SW480 (cell line): ENCODE measurements around the gene SLC22A1.
A peak's percentile ranks its signal among the peaks of the same experiment; 100 is the strongest.

Source experiments
- DNase-seq: peaks from one replicate; pipeline ENCODE4 v3.0.0-alpha.2; 2016; ENCODE audit warnings: low spot score

SLC22A1 gene

DNA sequence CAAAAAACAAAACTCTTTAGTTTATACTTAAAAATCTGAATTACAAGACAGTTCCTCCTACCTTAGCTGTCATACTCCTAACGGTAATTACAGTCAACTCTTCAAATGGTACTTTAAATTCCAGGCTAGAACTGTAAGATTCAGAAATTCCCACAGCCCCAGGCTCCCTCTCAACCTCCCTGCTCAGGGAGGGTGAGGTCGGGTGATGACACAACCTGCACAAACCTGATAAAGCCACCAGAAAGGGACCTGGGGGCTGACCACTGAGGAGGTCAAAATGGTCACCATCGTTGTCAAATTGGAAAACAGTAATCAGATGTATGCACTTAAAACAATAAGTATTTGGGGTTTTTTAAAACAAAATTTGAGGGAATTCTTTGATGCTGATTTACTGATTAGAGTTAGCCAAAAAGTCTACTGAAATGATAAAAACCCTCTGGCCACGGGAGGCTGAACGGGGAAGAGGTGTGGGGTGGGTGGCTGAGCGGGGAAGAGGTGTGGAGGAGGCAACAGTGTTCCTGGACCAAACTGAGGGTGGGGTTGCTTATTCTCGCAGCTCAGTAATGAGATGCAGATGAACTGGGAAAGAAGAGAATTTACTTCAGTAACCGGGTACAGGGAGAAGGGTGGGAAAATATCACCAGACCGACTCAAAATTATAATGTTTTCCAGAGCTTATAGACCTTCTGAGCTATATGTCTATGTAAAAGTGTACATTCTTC, 52.4 kb downstream of the SLC22A1 start:
- no peak for DNase-seq

DNA sequence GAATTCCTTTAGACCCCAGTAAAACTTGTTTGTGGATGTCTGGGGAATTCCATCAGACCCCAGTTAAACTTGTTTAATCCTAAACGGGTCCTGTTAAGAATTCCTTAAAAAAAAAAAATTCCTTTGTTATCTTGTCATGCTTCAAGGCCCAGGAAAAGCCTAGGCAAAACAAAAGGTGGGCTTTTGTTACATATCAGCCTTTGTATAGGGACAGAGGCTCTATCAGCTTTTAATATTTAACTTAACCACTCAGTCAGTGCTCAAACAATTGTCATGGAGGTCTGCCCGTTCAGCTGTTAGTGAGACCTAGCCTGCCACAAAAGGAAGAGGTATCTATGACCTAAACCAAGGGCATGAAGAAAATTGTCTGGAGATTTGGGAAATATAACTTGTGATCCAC, 53.1 kb downstream of the SLC22A1 start:
- no peak for DNase-seq

GRCh38 chr6:160177220-160177619, 55.6 kb downstream of the SLC22A1 start:
- DNase-seq: peak; percentile 22

DNA sequence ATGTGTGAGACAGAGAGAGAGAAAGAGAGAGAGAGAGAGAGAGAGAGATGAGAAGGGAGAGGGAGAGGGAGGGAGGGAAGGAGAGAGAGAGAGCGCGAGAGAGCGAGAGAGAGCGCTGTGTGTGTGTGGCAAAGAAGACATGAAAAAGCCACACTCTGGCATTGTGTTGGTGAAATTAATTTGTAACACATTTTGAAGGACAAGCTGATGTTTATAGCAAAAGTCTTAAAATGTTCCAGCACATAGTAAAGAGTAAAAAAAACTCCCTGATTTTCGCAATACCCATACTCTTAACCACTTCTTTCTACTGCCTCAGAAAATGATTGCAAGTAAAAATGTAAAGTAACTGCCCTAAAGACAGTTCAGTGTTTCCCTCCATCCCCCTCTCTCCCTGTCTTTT, 56.7 kb downstream of the SLC22A1 start:
- no peak for DNase-seq

DNA sequence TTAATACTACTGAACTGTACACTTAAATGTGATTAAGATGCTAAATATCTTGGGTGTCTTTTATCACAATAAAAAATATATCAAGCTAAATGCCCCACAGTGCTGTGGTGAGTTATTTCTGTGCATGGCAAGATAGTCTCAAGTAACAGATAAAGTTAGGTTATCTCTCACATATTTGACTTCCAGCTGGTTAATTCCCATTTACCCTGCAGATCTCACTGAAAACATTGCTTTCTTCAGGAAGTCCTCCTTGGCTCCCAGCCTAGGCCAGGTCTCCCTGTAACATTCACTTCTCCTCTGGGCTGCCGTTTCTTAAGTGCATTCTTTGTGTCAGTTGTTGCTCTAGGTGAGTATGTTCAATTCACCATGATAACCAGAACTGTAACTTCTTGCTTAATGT, 59.1 kb downstream of the SLC22A1 start:
- DNase-seq: no peak

DNA sequence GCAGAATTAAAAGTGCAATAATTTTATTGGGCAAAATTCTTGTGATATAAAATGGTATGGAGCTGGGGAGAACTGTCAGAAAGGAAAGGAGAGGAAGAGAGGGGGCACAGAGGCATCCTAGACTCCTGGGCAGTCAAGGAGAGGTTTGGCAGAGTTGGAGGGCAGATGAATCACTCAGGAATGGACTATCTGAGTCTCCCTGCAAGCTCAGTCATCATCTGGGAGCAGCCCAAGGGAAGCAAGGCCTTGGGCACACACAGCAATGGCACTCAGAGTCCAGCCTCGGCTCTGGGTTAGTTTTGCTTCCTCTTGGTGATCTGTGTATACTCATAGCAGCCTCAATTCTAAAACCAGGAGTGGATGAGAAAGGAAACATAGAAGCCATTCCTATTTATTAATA, 67.2 kb downstream of the SLC22A1 start:
- DNase-seq: no peak

GRCh38 chr6:160190081-160190480, 68.5 kb downstream of the SLC22A1 start:
- no peak for DNase-seq

DNA sequence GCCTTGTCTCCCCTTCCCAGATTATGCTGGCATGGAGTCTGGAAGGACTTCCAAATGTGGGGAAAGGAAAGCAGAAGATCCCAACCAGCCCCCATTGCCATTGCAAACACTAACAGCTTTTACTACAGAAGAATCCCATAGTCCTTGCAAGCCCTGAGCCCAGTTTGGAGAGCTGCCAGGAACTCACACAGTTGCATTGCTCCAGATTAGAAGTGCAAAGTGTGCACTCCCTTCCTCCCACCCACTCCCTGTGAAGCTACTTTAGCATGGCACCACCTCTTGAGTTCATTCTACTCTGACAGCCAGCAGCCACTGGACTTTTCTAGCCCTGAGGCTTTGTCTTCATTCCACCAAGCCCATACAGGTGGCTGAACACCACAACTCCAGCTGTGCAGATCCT, 69.4 kb downstream of the SLC22A1 start:
- DNase-seq: no peak

DNA sequence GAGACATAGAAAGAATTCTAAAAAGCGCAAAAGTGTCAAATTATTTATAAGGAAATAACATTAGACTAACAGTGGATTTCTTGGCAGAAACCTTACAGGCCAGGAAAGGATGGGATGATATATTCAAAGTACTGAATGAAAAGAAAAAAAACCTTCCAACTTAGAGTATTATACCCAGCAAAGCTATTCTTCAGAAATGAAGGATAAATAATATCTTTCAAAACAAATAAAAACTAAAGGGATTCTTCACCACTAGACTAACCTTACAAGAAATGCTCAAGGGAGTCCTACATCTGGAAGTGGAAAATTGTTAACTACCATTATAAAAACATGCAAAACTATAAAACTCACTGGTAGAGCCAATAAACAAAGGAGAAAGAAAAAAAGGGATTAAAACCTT, 71.2 kb downstream of the SLC22A1 start:
- no peak for DNase-seq

DNA sequence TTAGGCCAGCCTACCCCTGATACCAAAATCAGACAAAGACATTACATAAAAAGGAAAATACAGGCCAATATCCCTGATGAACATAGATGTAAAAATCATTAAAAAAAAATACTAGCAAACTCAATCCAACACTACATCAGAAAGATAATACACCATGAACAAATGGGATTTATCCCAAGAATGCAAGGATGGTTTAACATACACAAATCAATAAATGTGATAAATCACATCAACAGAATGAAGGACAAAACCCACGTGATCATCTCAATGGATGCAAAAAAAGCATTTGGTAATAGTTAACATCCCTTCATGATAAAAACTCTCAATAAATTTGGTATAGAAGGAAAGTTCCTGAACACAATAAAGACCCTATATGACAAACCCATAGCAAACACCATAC, 73.2 kb downstream of the SLC22A1 start:
- DNase-seq: no peak

DNA sequence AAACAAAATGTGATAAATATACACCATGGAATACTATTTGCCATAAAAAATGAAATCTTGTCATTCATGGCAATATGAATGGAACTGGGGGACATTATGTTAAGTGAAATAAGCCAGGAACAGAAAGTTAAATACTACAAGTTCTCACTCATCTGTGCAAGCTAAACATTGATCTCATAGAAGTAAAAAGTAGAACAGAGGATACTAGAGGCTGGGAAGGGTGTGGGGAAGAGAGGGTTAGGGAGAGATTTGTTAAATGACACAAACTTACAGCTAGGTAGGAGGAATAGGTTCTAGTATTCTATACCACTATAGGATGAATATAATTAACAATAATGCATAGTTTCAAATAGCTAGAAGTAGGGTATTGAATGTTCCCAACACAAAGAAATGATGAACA, 76.0 kb downstream of the SLC22A1 start:
- no peak for DNase-seq

- DNase-seq: peak; percentile 12
Observed at GRCh38 chr6:160198606-160199211, 77.1 kb downstream of the SLC22A1 start.

- DNase-seq: no peak
Observed at GRCh38 chr6:160201061-160201460, 79.4 kb downstream of the SLC22A1 start.

DNA sequence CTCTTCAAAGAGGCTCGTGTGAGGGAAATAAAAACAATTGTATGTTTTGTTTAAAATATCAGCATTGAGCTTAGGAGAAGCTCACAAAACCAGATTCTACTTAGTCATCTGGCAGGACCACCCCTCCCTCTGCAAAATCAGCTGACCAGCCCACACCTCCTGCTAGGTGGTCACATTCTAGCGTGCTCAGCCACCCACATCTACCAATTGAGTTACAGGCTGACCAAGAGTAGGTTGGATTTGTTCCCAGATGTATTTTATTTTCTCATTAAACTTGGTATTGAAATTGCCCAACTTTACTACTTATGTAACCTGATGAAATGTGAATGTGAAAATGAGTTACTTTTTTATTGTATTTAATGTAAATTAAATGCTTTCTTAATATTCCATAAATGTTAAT, 80.8 kb downstream of the SLC22A1 start:
- DNase-seq: no peak

DNA sequence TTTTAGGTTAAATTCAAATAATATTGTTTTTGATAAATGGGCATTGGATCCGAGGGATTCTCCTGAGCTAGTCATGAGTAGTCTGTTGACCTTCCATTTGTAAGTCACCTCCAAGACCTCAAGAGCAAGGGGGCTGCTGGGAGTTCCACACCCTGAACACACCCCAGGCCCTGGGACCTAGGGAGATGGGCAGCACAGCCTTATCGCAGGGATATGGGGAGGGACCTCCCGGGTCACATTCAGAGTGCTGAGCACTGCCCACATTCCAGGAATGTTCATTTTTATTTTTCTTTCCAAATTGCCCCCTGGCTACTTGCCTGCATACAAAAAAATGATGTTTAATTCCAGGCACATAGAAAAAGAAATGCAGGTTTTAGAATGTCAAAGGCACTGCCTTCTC, 81.5 kb downstream of the SLC22A1 start:
- no peak for DNase-seq

- DNase-seq: no peak
Observed at GRCh38 chr6:160203522-160203921, 81.9 kb downstream of the SLC22A1 start.

GRCh38 chr6:160203953-160204352, 82.3 kb downstream of the SLC22A1 start:
- no peak for DNase-seq

DNA sequence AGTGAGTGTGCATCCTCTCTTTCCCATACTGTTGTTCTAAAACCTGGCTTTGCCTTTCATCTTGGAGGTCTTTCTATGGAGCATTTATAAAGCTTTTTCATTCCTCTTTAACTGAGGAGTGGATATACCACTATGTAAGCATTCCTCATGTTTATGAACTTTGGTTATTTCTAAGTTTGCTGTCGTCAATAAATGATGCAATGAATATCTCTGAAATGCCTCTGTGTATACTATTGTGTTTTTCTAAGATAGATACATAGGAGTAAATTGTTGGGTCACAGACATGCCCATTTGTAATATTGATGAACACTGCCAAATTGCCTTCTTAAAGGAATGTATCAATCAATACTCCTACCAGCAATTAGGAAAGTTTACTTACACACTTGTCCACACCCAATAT, 83.1 kb downstream of the SLC22A1 start:
- no peak for DNase-seq

- DNase-seq: no peak
Observed at GRCh38 chr6:160207618-160208017, 86.0 kb downstream of the SLC22A1 start.
